SK-N-SH (cell line): ENCODE measurements around the gene MRPL41.

Experiments used
- CHD2 ChIP-seq: fragments of 150-350 bp; IDR thresholded peaks from 2 replicates; pipeline ENCODE4 v1.6.1; 2018; ENCODE audit warnings: low read length; ENCODE audit not compliant: partially characterized antibody
- CTCF ChIP-seq: fragments of 200-600 bp; sonication (generic); IDR thresholded peaks from 2 replicates; pipeline ENCODE4 v1.6.1; 2017; ENCODE audit warnings: antibody characterized with exemption, mild to moderate bottlenecking, moderate library complexity
- EZH2phosphoT487 ChIP-seq: fragments of 200-600 bp; sonication (generic); IDR thresholded peaks from 2 replicates; pipeline ENCODE4 v1.6.1; 2017; ENCODE audit warnings: low read depth, mixed run types, mild to moderate bottlenecking, antibody characterized with exemption, moderate library complexity, borderline replicate concordance
- GATA2 ChIP-seq: sonication (generic); formaldehyde crosslinking; IDR thresholded peaks from 2 replicates; pipeline ENCODE4 v1.5.0; 2020; ENCODE audit warnings: mild to moderate bottlenecking, missing genetic modification reagents
- MEF2A ChIP-seq: IDR thresholded peaks from 2 replicates; pipeline ENCODE4 v1.4.0; 2012; ENCODE audit warnings: low read depth, borderline replicate concordance
- POLR2AphosphoS5 ChIP-seq: IDR thresholded peaks from 2 replicates; pipeline ENCODE4 v1.6.1; 2012; ENCODE audit warnings: low read depth, low read length
- REST ChIP-seq: IDR thresholded peaks from 2 replicates; pipeline ENCODE4 v1.6.1; 2012; ENCODE audit warnings: mild to moderate bottlenecking, low read depth, low read length, moderate library complexity
- RFX5 ChIP-seq: IDR thresholded peaks from 2 replicates; pipeline ENCODE4 v1.6.1; 2012; ENCODE audit warnings: mild to moderate bottlenecking, improper control_type of control experiment, low read length
- RXRA ChIP-seq: IDR thresholded peaks from 2 replicates; pipeline ENCODE4 v1.4.0; 2012; ENCODE audit warnings: low read depth, mild to moderate bottlenecking, borderline replicate concordance
- SMC3 ChIP-seq: IDR thresholded peaks from 2 replicates; pipeline ENCODE4 v1.6.1; 2012; ENCODE audit warnings: low read depth, low read length, improper control_type of control experiment
- TAF1 ChIP-seq: IDR thresholded peaks from 2 replicates; pipeline ENCODE4 v1.6.1; 2012; ENCODE audit warnings: low read depth, mild to moderate bottlenecking, low read length, moderate library complexity, borderline replicate concordance
- USF1 ChIP-seq: IDR thresholded peaks from 2 replicates; pipeline ENCODE4 v1.4.0; 2012; ENCODE audit warnings: low read depth, borderline replicate concordance
- USF2 ChIP-seq: fragments of 150-350 bp; IDR thresholded peaks from 2 replicates; pipeline ENCODE4 v1.6.1; 2017; ENCODE audit warnings: antibody characterized with exemption, low read length, low read depth, borderline replicate concordance
- YY1 ChIP-seq: IDR thresholded peaks from 2 replicates; pipeline ENCODE4 v1.4.0; 2012; ENCODE audit warnings: low read depth, mild to moderate bottlenecking

- TF ChIP-seq MEF2A (no peak), CTCF (no peak), TAF1 (no peak), SMC3 (no peak), EZH2phosphoT487 (no peak), YY1 (no peak), USF2 (no peak), USF1 (no peak), POLR2AphosphoS5 (no peak), RFX5 (no peak), REST (no peak), GATA2 (CRISPR knock-in tag) (no peak), RXRA (no peak), CHD2 (no peak)
These were observed 18.0 kb downstream of the MRPL41 start for GRCh38 chr9:137569609-137570203.
